ENCODE measurements around the gene UBL3.

UBL3 gene

GRCh38 chr13:29816715-29817114 is 33.7 kb downstream of the UBL3 start:
- TF ChIP-seq CTCF (IDR thresholded peaks at IDR 0.05; ENCODE audit: borderline replicate concordance, insufficient read depth, low read depth, low read length): no peak

GRCh38 chr13:29815336-29815735 is 35.1 kb downstream of the UBL3 start:
- H3K4me3 ChIP-seq (ENCODE audit: low read depth, low read length): no peak overlapping the region
- TF ChIP-seq CTCF (IDR thresholded peaks at IDR 0.05; ENCODE audit: borderline replicate concordance, insufficient read depth, low read depth, low read length): no peak

More at GRCh38 chr13:29816715-29817114, 33.7 kb downstream of the UBL3 start:
- no peak overlapping the region for H3K4me3 ChIP-seq (ENCODE audit: low read depth, low read length)

- TF ChIP-seq CTCF (IDR thresholded peaks at IDR 0.05; ENCODE audit: borderline replicate concordance, insufficient read depth, low read depth, low read length): no peak
- H3K4me3 ChIP-seq (ENCODE audit: low read depth, low read length): no peak overlapping the region
Measured at GRCh38 chr13:29810898-29811297, 39.5 kb downstream of the UBL3 start.

- no peak overlapping the region for H3K4me3 ChIP-seq (ENCODE audit: low read depth, low read length)
- no peak for TF ChIP-seq CTCF (IDR thresholded peaks at IDR 0.05; ENCODE audit: borderline replicate concordance, insufficient read depth, low read depth, low read length)
Measured at GRCh38 chr13:29810145-29810742, 40.2 kb downstream of the UBL3 start.

GRCh38 chr13:29808264-29808663 is 42.2 kb downstream of the UBL3 start:
- no peak overlapping the region for H3K4me3 ChIP-seq (ENCODE audit: low read depth, low read length)
- TF ChIP-seq CTCF (IDR thresholded peaks at IDR 0.05; ENCODE audit: borderline replicate concordance, insufficient read depth, low read depth, low read length): no peak

GRCh38 chr13:29805994-29806979 is 44.1 kb downstream of the UBL3 start:
- no peak overlapping the region for H3K4me3 ChIP-seq (ENCODE audit: low read depth, low read length)
- TF ChIP-seq CTCF (IDR thresholded peaks at IDR 0.05; ENCODE audit: borderline replicate concordance, insufficient read depth, low read depth, low read length): no peak
